Ishikawa (cell line): Measurements from ENCODE around the gene SGCD.

Source experiments
- CEBPB ChIP-seq: IDR thresholded peaks from 2 replicates; pipeline ENCODE4 v1.6.1; 2012
- EP300 ChIP-seq: IDR thresholded peaks from 2 replicates; pipeline ENCODE4 v1.6.1; 2012; ENCODE audit warnings: borderline replicate concordance
- FOXM1 ChIP-seq: IDR thresholded peaks from 2 replicates; pipeline ENCODE4 v1.6.1; 2012; ENCODE audit warnings: low read depth, borderline replicate concordance
- MAX ChIP-seq: IDR thresholded peaks from 2 replicates; pipeline ENCODE4 v1.6.1; 2012
- NFIC ChIP-seq: IDR thresholded peaks from 2 replicates; pipeline ENCODE4 v1.6.1; 2012
- REST ChIP-seq: IDR thresholded peaks from 2 replicates; pipeline ENCODE4 v1.6.1; 2012; ENCODE audit warnings: low read depth, mild to moderate bottlenecking
- TCF12 ChIP-seq: IDR thresholded peaks from 2 replicates; pipeline ENCODE4 v1.6.1; 2012; ENCODE audit warnings: low read depth
- YY1 ChIP-seq: IDR thresholded peaks from 2 replicates; pipeline ENCODE4 v1.6.1; 2012; ENCODE audit warnings: low read depth
- ZBTB7A ChIP-seq: IDR thresholded peaks from 2 replicates; pipeline ENCODE4 v1.6.1; 2012; ENCODE audit warnings: low read depth

GRCh38 chr5:156693113-156693512 is 366.1 kb downstream of the SGCD start:
- no peak for TF ChIP-seq REST
- TF ChIP-seq ZBTB7A: no peak
- no peak for TF ChIP-seq YY1
- no peak for TF ChIP-seq EP300
- no peak for TF ChIP-seq TCF12
- TF ChIP-seq FOXM1: no peak
- TF ChIP-seq NFIC: no peak
- no peak for TF ChIP-seq CEBPB
- TF ChIP-seq MAX: no peak
